HepG2 (cell line): ENCODE data around the gene MARCO. TPM values are rescaled to one million over a fixed set of nuclear protein-coding genes. Genes with fewer than 3 reads are reported as not detected.

Experiments
- ATAC-seq: fragments of 200-7000 bp; cut with Tn5 transposase; 3 replicates; pipeline ENCODE4 v1.9.1; 2020; ENCODE audit warnings: mild to moderate bottlenecking, moderate library complexity
- BruUV-seq: library from RNA; stranded (reverse); fragments of 400-500 nt; replicated peaks from 2 replicates; lab custom pipeline; 2021; lab: Mats Ljungman, UMichigan
- CTCF ChIA-PET: fragments of 300-600 bp; formaldehyde crosslinking; extraction: SDS; loops from one replicate; lab custom pipeline; 2021; ENCODE audit warnings: low total read pairs, inconsistent platforms, low intra/inter-chr PET ratio; lab: Yijun Ruan, JAX
- POLR2A ChIA-PET: fragments of 350-600 bp; sonication (Branson Sonifier 250); formaldehyde crosslinking; loops from one replicate; lab custom pipeline; 2020; ENCODE audit warnings: antibody characterized with exemption, inconsistent platforms; lab: Yijun Ruan, JAX
- DNase-seq: peaks from one replicate; pipeline ENCODE4 v3.0.0-alpha.2; 2015; ENCODE audit warnings: low spot score
- FAIRE-seq: peaks from 3 replicates; lab custom pipeline; 2011; peaks lifted over from hg19 to GRCh38; lab: Jason Lieb, UNC
- H2AFZ ChIP-seq: one replicate; pipeline ENCODE4 v1.6.1; 2011; ENCODE audit warnings: low read length, inconsistent platforms
- H3K27ac ChIP-seq: fragments of 300-600 bp; 3 replicates; pipeline ENCODE4 v1.8.0; 2011; ENCODE audit warnings: mixed run types, mild to moderate bottlenecking, mixed read lengths, low read length, inconsistent platforms; ENCODE audit not compliant: insufficient read depth; ENCODE audit errors: extremely low read length
- H3K27me3 ChIP-seq, 2 experiments: fragments of 200-600 bp in 1 of 2; 2 replicates in 1 of 2; 3 replicates in 1 of 2; pipeline versions ENCODE4 v1.6.0 to v1.8.0; 2011; ENCODE audit warnings: low read length in 2 of 2, mild to moderate bottlenecking in 2 of 2, moderate library complexity in 2 of 2, inconsistent platforms in 1 of 2; ENCODE audit not compliant: insufficient read depth in 2 of 2, control insufficient read depth in 1 of 2
- H3K36me3 ChIP-seq, 2 experiments: fragments of 200-600 bp in 1 of 2; replicated peaks in 1 of 2; 2 replicates in 1 of 2; 3 replicates in 1 of 2; pipeline versions ENCODE4 v1.5.1 to v1.8.0; 2011; ENCODE audit warnings: low read length in 2 of 2, inconsistent platforms in 1 of 2; ENCODE audit not compliant: insufficient read depth in 2 of 2, control insufficient read depth in 1 of 2
- H3K4me1 ChIP-seq: 2 replicates; pipeline ENCODE4 v1.5.1; 2012; ENCODE audit warnings: low read length, inconsistent platforms; ENCODE audit not compliant: insufficient read depth
- H3K4me2 ChIP-seq: 2 replicates; pipeline ENCODE4 v1.6.0; 2011; ENCODE audit warnings: low read depth, low read length, inconsistent platforms
- H3K4me3 ChIP-seq, 3 experiments: fragments of 200-600 bp in 1 of 3; sonication (generic), shearing (Covaris generic) in 1 of 3; replicated peaks in 1 of 3; 2 replicates each; pipeline ENCODE4 v1.5.1; 2011 to 2016; ENCODE audit warnings: low read length in 3 of 3, inconsistent platforms in 2 of 3, low read depth in 2 of 3, mild to moderate bottlenecking in 2 of 3, control low read depth in 1 of 3, mixed read lengths in 1 of 3; ENCODE audit not compliant: insufficient read depth in 1 of 3
- H3K79me2 ChIP-seq: one replicate; pipeline ENCODE4 v1.6.1; 2011; ENCODE audit warnings: low read length, inconsistent platforms; ENCODE audit not compliant: insufficient read depth
- H3K9ac ChIP-seq: 2 replicates; pipeline ENCODE4 v1.6.0; 2011; ENCODE audit warnings: mild to moderate bottlenecking, low read depth, low read length, inconsistent platforms; ENCODE audit not compliant: insufficient read depth
- H3K9me3 ChIP-seq: 2 replicates; pipeline ENCODE4 v1.5.1; 2012; ENCODE audit warnings: mild to moderate bottlenecking, low read length
- H4K20me1 ChIP-seq: 2 replicates; pipeline ENCODE4 v1.6.0; 2011; ENCODE audit warnings: inconsistent platforms, mild to moderate bottlenecking, low read length, moderate library complexity; ENCODE audit not compliant: insufficient read depth
- CCDC6 ChIP-seq: sonication (generic); formaldehyde crosslinking; IDR thresholded peaks from 2 replicates; pipeline ENCODE4 v1.8.1; 2022; ENCODE audit warnings: mild to moderate bottlenecking, missing genetic modification reagents, moderate library complexity
- FLYWCH1 ChIP-seq: sonication (generic); formaldehyde crosslinking; IDR thresholded peaks from 2 replicates; pipeline ENCODE4 v1.8.1; 2023; ENCODE audit warnings: mild to moderate bottlenecking, missing genetic modification reagents
- FOXC1 ChIP-seq: sonication (generic); formaldehyde crosslinking; IDR thresholded peaks from 2 replicates; pipeline ENCODE4 v1.8.0; 2022; ENCODE audit warnings: mild to moderate bottlenecking, missing genetic modification reagents, borderline replicate concordance
- KDM6A ChIP-seq: IDR thresholded peaks from 2 replicates; pipeline ENCODE4 v1.6.1; 2016; ENCODE audit warnings: low read depth
- SMAD3 ChIP-seq: sonication (generic); formaldehyde crosslinking; IDR thresholded peaks from 2 replicates; pipeline ENCODE4 v1.4.0; 2020; ENCODE audit warnings: missing genetic modification reagents
- XRCC5 ChIP-seq: fragments of 200-400 bp; formaldehyde crosslinking; optimal IDR thresholded peaks from 2 replicates; pipeline ENCODE3; 2017; ENCODE audit warnings: mild to moderate bottlenecking, low read length
- ZC3H13 ChIP-seq: sonication (generic); formaldehyde crosslinking; IDR thresholded peaks from 2 replicates; pipeline ENCODE4 v1.8.1; 2023; ENCODE audit warnings: mild to moderate bottlenecking, missing genetic modification reagents, moderate library complexity
- ZNF274 ChIP-seq: sonication (generic); formaldehyde crosslinking; IDR thresholded peaks from 2 replicates; pipeline ENCODE4 v1.5.1; 2020; ENCODE audit warnings: mild to moderate bottlenecking, missing genetic modification reagents
- ZNF570 ChIP-seq: sonication (generic); formaldehyde crosslinking; IDR thresholded peaks from 2 replicates; pipeline ENCODE4 v1.4.0; 2020; ENCODE audit warnings: mild to moderate bottlenecking, missing genetic modification reagents, borderline replicate concordance
- ZNF839 ChIP-seq: sonication (generic); formaldehyde crosslinking; IDR thresholded peaks from 2 replicates; pipeline ENCODE4 v1.4.0; 2020; ENCODE audit warnings: missing genetic modification reagents, mild to moderate bottlenecking, borderline replicate concordance
- WGBS: methylation state at CpG from one replicate; pipeline ENCODE4 v1.1.6; 2017; ENCODE audit warnings: low lambda C conversion rate; 5-methylcytosine and 5-hydroxymethylcytosine counted together
- in situ Hi-C: cut with HindIII; loops from 2 replicates; pipeline ENCODE4 v1.10.0; 2017; ENCODE audit warnings: low pct_unique_long_range_greater_than_20kb; ENCODE audit not compliant: extremely low pct_ligation_motif_present
- intact Hi-C: fragments of 100-400 bp; cut with micrococcal nuclease; formaldehyde crosslinking; loops from one replicate; pipeline ENCODE4 v1.10.0; 2022; ENCODE audit not compliant: unreplicated experiment
- polyA plus RNA-seq, 8 experiments: library from polyadenylated mRNA; depleted of rRNA in 3 of 8; stranded (reverse) in 7 of 8; unstranded in 1 of 8; fragments of >200 nt; fragmentation: Illumina TruSeq in 4 of 8; extraction: Trizol in 4 of 8; gene quantifications; 2 replicates each; pipeline versions ENCODE4 v1.2.1 to v1.2.3, GENCODE V29; 2011 to 2016; ENCODE audit warnings: low read depth in 4 of 8, missing spikeins in 1 of 8, mixed read lengths in 1 of 8; ENCODE audit not compliant: insufficient read depth in 1 of 8
- total RNA-seq, 5 experiments: library from RNA; depleted of rRNA; stranded (reverse); fragments of >200 nt; fragmentation: Illumina TruSeq; extraction: Trizol; gene quantifications; 2 replicates each; pipeline ENCODE4 v1.2.3, GENCODE V29; 2016; ENCODE audit warnings: low read depth in 1 of 5
- TF ChIP-seq, protein P1 (sequence below): sonication (generic); formaldehyde crosslinking; conservative IDR thresholded peaks from 2 replicates; pipeline ENCODE4 v1.4.0; 2020; ENCODE audit warnings: mild to moderate bottlenecking, missing genetic modification reagents, moderate library complexity
- TF ChIP-seq, protein P2 (sequence below): sonication (generic); formaldehyde crosslinking; conservative IDR thresholded peaks from 2 replicates; pipeline ENCODE4 v1.8.0; 2022; ENCODE audit warnings: mild to moderate bottlenecking, moderate library complexity, missing genetic modification reagents
- TF ChIP-seq, protein P3 (sequence below): IDR thresholded peaks from 2 replicates; pipeline ENCODE4 v1.6.1; 2016; ENCODE audit warnings: missing compliant biosample characterization, missing genetic modification reagents, borderline replicate concordance

Gene MARCO
- total and polyA plus RNA-seq, 2 of the 13 experiments (the other 11 are each of a cell fraction or from before 2014, with no cell fraction given), result not detected

DNA sequence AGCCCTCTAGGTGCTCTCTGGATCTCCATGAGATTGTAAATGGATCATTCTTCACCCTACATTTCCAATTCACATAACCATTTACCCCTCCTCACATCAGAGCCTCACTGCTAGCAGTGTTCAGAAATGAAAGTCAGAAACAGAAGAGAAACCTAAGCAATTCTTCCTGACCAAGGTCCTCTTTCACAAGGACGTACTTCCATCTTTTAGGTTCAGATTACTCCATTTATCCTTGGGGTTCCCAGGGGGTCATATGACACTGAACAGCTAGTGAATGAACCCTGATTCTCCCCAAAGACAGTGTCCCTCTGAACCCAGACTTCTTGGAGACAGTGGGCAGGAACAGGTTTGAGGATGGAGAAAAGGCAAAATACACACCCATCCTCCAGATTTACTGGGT is 12.9 kb upstream of the MARCO start:
- Histone ChIP-seq H3K79me2 (no peaks in the 10 kb centered on the region), H3K27me3 (no peaks in the 10 kb centered on the region), H3K4me1 (no peaks in the 10 kb centered on the region)
- DNase-seq, result no peak
- CTCF ChIA-PET, result no interaction called here
- TF ChIP-seq, protein P1, sequence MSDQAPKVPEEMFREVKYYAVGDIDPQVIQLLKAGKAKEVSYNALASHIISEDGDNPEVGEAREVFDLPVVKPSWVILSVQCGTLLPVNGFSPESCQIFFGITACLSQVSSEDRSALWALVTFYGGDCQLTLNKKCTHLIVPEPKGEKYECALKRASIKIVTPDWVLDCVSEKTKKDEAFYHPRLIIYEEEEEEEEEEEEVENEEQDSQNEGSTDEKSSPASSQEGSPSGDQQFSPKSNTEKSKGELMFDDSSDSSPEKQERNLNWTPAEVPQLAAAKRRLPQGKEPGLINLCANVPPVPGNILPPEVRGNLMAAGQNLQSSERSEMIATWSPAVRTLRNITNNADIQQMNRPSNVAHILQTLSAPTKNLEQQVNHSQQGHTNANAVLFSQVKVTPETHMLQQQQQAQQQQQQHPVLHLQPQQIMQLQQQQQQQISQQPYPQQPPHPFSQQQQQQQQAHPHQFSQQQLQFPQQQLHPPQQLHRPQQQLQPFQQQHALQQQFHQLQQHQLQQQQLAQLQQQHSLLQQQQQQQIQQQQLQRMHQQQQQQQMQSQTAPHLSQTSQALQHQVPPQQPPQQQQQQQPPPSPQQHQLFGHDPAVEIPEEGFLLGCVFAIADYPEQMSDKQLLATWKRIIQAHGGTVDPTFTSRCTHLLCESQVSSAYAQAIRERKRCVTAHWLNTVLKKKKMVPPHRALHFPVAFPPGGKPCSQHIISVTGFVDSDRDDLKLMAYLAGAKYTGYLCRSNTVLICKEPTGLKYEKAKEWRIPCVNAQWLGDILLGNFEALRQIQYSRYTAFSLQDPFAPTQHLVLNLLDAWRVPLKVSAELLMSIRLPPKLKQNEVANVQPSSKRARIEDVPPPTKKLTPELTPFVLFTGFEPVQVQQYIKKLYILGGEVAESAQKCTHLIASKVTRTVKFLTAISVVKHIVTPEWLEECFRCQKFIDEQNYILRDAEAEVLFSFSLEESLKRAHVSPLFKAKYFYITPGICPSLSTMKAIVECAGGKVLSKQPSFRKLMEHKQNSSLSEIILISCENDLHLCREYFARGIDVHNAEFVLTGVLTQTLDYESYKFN (CRISPR knock-in tag), result no peak
- no peak for TF ChIP-seq FLYWCH1 (CRISPR knock-in tag)
- TF ChIP-seq SMAD3 (CRISPR knock-in tag), result no peak
- no peak for TF ChIP-seq ZNF839
- TF ChIP-seq KDM6A (CRISPR knock-in tag), result no peak
- no peak for TF ChIP-seq CCDC6
- TF ChIP-seq, all 625 proteins: peak for 0
- H3K9me3 ChIP-seq, result peaks cover 19% of the 10 kb centered on the region
- WGBS, result 62% methylated on average over 1 of the region's 1 CpG
- H3K4me3 ChIP-seq, result no peak overlapping the region
- no peak overlapping the region for H3K4me2 ChIP-seq
- H3K27ac ChIP-seq, result no peak overlapping the region
- intact Hi-C loops (no loop called here), in situ Hi-C loops (no loop called here)
- H3K36me3 ChIP-seq, result no peaks in the 10 kb centered on the region
- no peak for FAIRE-seq
- no peaks in the 10 kb centered on the region for H4K20me1 ChIP-seq
- BruUV-seq, result no TSS peak
- ATAC-seq, result no peak
- H3K9ac ChIP-seq, result no peak overlapping the region
- POLR2A ChIA-PET, result no interaction called here
- no peak overlapping the region for H2AFZ ChIP-seq

DNA sequence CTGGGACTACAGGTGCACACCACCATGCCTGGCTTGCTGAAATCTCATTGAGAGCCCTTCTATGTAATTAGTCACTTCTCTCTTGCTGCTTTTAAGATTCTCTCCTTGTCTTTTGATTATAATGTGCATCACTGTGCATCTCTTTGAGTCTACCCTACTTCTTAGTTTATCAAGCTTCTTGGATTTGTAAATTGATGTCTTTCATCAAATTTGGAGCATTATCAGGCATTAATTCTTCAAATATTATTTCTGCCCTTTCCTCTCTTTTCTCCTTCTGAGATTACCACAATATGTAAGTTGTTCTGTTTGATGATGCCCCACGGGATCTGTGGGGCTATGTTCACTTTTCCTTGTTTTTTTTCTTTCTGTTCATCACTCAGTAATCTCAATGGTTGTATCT is 9.0 kb upstream of the MARCO start:
- no peak overlapping the region for H3K9ac ChIP-seq
- H3K4me1 ChIP-seq, result no peaks in the 10 kb centered on the region
- ChIA-PET POLR2A (no interaction called here), CTCF (no interaction called here)
- BruUV-seq, result no TSS peak
- WGBS, result 0% methylated on average over 1 of the region's 1 CpG
- H3K36me3 ChIP-seq, result no peaks in the 10 kb centered on the region
- no peaks in the 10 kb centered on the region for H3K79me2 ChIP-seq
- H3K27me3 ChIP-seq, result no peaks in the 10 kb centered on the region
- in situ Hi-C loops, result no loop called here
- H2AFZ ChIP-seq, result no peak overlapping the region
- FAIRE-seq, result no peak
- DNase-seq, result no peak
- no peaks in the 10 kb centered on the region for H4K20me1 ChIP-seq
- H3K4me3 ChIP-seq, result no peak overlapping the region
- H3K9me3 ChIP-seq, result peaks cover 20% of the 10 kb centered on the region
- no peak overlapping the region for H3K4me2 ChIP-seq
- no peak overlapping the region for H3K27ac ChIP-seq
- intact Hi-C loops, result no loop called here
- no peak for ATAC-seq
- no peak for TF ChIP-seq XRCC5
- TF ChIP-seq ZNF570 (CRISPR knock-in tag), result no peak
- TF ChIP-seq ZC3H13 (CRISPR knock-in tag), result no peak
- TF ChIP-seq, protein P2, sequence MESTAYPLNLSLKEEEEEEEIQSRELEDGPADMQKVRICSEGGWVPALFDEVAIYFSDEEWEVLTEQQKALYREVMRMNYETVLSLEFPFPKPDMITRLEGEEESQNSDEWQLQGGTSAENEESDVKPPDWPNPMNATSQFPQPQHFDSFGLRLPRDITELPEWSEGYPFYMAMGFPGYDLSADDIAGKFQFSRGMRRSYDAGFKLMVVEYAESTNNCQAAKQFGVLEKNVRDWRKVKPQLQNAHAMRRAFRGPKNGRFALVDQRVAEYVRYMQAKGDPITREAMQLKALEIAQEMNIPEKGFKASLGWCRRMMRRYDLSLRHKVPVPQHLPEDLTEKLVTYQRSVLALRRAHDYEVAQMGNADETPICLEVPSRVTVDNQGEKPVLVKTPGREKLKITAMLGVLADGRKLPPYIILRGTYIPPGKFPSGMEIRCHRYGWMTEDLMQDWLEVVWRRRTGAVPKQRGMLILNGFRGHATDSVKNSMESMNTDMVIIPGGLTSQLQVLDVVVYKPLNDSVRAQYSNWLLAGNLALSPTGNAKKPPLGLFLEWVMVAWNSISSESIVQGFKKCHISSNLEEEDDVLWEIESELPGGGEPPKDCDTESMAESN (CRISPR knock-in tag), result no peak
- TF ChIP-seq, protein P3, sequence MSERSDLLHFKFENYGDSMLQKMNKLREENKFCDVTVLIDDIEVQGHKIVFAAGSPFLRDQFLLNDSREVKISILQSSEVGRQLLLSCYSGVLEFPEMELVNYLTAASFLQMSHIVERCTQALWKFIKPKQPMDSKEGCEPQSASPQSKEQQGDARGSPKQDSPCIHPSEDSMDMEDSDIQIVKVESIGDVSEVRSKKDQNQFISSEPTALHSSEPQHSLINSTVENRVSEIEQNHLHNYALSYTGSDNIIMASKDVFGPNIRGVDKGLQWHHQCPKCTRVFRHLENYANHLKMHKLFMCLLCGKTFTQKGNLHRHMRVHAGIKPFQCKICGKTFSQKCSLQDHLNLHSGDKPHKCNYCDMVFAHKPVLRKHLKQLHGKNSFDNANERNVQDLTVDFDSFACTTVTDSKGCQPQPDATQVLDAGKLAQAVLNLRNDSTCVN, result no peak
- no peak for TF ChIP-seq FOXC1 (CRISPR knock-in tag)
- TF ChIP-seq ZNF274 (CRISPR knock-in tag), result no peak
